SK-N-MC (cell line): ENCODE results near the gene ZBTB38.

Experiments used
- EZH2 ChIP-seq: fragments of 200-600 bp; sonication (generic); IDR thresholded peaks from one replicate; pipeline ENCODE4 v1.6.1; 2017; ENCODE audit warnings: antibody characterized with exemption
- FOXP2 ChIP-seq: optimal IDR thresholded peaks from 2 replicates; pipeline ENCODE3; 2011; ENCODE audit warnings: mild to moderate bottlenecking, moderate library complexity; ENCODE audit not compliant: insufficient read depth; ENCODE audit errors: extremely low read length, control extremely low read depth
- POLR2AphosphoS5 ChIP-seq: IDR thresholded peaks from 2 replicates; pipeline ENCODE4 v1.6.1; 2012; ENCODE audit warnings: mild to moderate bottlenecking, low read depth, low read length, borderline replicate concordance

DNA sequence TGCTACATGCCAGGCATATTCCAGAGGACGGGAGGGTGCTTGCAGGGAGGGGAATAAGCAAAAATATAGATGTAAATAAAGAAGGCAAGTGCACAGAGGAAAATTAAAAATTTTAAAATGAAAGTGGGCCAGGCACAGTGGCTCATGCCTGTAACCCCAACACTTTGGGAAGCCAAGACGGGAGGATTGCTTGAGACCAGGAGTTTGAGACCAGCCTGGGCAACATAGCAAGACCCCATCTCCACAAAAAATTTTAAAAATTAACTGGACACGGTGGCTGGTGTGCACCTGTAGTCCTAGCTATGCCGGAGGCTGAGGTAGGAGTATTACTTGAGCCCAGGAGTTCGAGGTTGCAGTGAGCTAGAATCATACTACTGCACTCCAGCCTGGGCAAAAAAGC lies 22.4 kb downstream of the ZBTB38 start:
- TF ChIP-seq POLR2AphosphoS5 (no peak), EZH2 (no peak), FOXP2 (no peak)
